ENCODE measurements around the gene EFNB3.
A peak's percentile ranks its signal among the peaks of the same experiment; 100 is the strongest.

EFNB3 gene, protein sequence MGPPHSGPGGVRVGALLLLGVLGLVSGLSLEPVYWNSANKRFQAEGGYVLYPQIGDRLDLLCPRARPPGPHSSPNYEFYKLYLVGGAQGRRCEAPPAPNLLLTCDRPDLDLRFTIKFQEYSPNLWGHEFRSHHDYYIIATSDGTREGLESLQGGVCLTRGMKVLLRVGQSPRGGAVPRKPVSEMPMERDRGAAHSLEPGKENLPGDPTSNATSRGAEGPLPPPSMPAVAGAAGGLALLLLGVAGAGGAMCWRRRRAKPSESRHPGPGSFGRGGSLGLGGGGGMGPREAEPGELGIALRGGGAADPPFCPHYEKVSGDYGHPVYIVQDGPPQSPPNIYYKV

DNA sequence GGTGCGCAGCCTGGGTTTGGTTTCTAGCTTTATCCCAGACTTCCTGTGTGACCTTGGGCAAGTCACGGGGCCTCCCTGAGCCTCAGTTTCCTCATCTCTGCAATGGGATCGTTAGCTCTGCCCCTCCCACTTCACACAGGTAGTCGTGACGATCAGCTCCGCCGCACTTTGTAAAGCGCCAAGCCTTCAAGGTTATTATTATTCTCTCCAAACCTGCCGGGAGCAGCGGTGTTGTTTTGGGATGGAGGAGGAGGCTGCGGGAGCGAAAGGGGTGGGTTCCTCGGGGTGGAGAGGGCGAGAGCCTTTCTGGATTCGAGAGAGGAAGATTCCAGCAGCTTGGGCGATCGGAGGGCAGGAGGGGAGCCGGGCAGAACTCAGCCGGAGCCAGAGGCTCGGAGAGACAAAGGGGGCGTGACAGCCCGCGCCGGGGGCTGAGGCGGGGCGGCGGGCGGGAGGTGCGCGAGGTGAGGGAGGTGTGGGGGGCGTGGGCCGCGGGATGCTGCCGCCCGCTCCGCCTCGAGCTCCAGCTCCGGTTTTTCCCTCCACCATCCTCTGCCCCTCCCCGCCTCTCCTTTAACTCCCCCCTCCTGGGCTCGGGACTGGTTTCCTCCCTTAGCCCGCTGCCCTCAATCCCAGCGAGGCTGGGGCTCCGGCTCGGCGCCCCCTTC lies at the start of gene EFNB3:
EFNB3 (plus strand) TSS at position 602 of the 668 bp plus-strand sequence. CDS start 397 bp downstream, outside the sequence.
- DNase-seq (ENCODE audit: low read depth) = no peak

- no peak for DNase-seq (ENCODE audit: low read depth)
Measured at GRCh38 chr17:7655541-7655840, 49.5 kb upstream of the EFNB3 start.

- no peak for DNase-seq (ENCODE audit: low read depth)
Measured at GRCh38 chr17:7656958-7657609, 47.9 kb upstream of the EFNB3 start.

GRCh38 chr17:7667656-7668406 lies 37.2 kb upstream of the EFNB3 start:
- no peak for DNase-seq (ENCODE audit: low read depth)

DNA sequence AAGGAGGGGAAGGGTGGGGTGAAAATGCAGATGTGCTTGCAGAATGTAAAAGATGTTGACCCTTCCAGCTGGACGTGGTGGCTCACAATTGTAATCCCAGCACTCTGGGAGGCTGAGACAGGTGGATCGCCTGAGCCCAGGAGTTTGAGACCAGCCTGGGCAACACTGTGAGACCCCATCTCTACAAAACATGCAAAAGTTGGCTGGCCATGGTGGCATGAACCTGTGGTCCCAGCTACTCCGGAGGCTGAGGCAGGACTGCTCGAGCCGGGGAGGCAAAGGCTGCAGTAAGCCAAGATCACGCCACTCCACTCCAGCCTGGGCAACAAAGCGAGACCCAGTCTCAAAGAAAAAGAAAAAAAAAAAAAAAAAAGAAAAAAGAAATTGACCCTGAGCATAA lies 36.5 kb upstream of the EFNB3 start:
- DNase-seq (ENCODE audit: low read depth) = no peak

GRCh38 chr17:7673239-7673638 lies 31.8 kb upstream of the EFNB3 start:
- DNase-seq (ENCODE audit: low read depth) = no peak

DNA sequence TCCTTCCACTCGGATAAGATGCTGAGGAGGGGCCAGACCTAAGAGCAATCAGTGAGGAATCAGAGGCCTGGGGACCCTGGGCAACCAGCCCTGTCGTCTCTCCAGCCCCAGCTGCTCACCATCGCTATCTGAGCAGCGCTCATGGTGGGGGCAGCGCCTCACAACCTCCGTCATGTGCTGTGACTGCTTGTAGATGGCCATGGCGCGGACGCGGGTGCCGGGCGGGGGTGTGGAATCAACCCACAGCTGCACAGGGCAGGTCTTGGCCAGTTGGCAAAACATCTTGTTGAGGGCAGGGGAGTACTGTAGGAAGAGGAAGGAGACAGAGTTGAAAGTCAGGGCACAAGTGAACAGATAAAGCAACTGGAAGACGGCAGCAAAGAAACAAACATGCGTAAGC lies 30.1 kb upstream of the EFNB3 start:
- no peak for DNase-seq (ENCODE audit: low read depth)

- no peak for DNase-seq (ENCODE audit: low read depth)
Measured at GRCh38 chr17:7676533-7676932, 28.5 kb upstream of the EFNB3 start.

GRCh38 chr17:7677388-7678067 lies 27.5 kb upstream of the EFNB3 start:
- no peak for DNase-seq (ENCODE audit: low read depth)

DNA sequence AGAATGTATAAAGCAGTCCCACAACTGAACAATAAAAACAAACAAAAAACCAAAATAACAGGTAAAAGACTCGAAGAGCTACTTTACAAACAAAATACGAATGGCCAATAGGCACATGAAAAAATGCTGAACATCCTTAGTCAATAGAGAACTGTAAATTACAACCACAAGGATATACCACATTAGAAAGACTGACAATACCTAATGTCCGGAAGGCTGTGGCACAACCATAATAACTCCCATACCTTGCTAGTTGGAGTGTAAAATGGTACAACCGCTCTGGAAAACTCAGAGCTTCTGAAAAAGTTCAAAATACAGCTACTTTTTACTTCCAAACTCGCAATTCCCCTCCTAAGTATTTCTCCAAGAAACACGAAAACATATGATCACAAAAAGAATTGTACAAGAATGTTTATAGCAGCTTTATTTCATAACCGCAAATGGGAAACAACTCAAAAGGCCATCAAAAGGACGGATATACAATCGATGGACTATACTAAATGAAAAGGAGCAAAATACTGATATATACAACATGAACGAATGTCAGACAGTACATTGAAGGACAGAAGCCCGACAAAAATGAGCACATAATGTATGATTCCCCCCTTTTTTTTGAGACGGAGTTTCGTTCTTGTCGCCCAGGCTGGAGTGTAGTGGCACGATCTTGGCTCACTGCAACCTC lies 20.0 kb upstream of the EFNB3 start:
- no peak for DNase-seq (ENCODE audit: low read depth)

- peak; percentile 85 for DNase-seq (ENCODE audit: low read depth)
Measured at GRCh38 chr17:7685533-7686221, 19.3 kb upstream of the EFNB3 start.

- peak; percentile 61 for DNase-seq (ENCODE audit: low read depth)
Measured at GRCh38 chr17:7686222-7687071, 18.6 kb upstream of the EFNB3 start.

- peak; percentile 82 for DNase-seq (ENCODE audit: low read depth)
Measured at GRCh38 chr17:7687072-7687907, 17.7 kb upstream of the EFNB3 start, which contains the start of gene TP53. Gene TP53, minus strand, starts transcription at chr17:7687490. Its CDS starts 10,896 bp downstream, at chr17:7676594.

GRCh38 chr17:7687908-7688807 lies 16.8 kb upstream of the EFNB3 start, which contains the start of gene WRAP53:
Gene WRAP53, plus strand, starts transcription at chr17:7688477. Its CDS starts 172 bp downstream, at chr17:7688649.
- DNase-seq (ENCODE audit: low read depth) = peak; percentile 92

DNA sequence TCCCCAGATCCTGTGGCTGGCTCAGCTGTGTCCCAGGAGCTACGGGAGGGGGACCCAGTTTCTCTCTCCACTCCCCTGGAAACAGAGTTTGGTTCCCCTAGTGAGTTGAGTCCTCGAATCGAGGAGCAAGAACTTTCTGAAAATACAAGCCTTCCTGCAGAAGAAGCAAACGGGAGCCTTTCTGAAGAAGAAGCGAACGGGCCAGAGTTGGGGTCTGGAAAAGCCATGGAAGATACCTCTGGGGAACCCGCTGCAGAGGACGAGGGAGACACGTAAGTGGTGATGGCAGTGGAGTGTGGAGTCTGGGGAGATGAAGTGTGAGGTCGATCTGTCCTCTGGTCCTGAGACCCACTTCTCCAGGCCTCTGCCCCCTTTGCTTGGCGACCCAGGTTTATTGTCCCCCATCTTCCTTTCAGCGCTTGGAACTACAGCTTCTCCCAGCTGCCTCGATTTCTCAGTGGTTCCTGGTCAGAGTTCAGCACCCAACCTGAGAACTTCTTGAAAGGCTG lies 16.1 kb upstream of the EFNB3 start:
- no peak for DNase-seq (ENCODE audit: low read depth)

DNA sequence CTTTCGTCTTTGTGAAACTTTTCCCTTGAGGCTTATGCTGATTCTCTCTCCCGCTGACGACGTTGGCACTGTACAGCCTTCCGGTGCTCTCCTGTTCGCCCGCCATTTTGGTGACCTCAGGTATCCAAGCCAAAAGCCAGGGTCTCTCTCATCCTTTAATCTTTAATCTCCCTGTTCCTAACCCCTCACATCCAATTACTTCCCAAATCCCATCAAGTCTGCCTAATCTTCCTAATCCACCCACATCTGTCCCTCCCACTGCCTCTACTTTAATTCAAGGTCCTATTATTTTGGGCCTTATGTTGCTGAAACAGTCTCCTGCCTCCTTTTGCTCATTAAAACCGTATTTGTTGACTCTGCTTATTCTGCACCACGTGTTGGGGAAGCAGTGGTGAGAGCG lies 9.4 kb upstream of the EFNB3 start:
- no peak for DNase-seq (ENCODE audit: low read depth)

DNA sequence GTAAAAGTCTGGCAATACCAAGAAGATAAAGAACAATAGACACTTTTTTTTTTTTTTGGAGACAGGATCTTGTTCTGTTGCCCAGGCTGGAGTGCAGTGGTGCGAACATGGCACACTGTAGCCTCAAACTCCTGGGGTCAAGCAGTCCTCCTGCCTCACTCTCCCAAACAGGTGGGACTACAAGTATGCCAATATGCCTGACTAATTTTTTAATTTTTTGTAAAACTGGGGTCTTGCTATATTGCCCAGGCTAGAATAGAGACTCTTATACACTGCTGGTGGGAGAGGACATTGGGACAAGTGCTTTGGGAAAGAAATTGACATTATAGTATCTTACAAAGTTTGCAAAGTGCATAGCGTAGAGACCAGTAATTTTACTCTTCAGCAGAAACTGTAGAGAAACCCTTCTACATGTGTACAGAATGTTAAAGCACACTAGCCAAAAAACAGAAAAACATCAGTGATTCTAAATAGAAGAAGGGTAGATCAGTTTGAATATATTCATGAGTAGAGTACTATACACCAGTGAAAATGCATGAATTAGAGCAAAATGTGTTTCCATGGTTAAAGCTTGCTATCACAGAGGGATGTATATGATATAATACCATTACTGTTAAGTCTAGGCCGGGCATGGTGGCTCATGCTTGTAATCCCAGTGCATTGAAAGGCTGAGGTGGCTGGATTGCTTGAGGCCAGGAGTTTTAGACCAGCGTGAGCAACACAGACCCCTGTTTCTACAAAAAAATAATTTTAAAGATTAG lies 7.0 kb upstream of the EFNB3 start:
- DNase-seq (ENCODE audit: low read depth) = no peak

All from T-helper 22 cell (primary cell).